ENCODE results near the gene C6orf89.
A peak's percentile ranks its signal among the peaks of the same experiment; 100 is the strongest.

The C6orf89 gene, protein sequence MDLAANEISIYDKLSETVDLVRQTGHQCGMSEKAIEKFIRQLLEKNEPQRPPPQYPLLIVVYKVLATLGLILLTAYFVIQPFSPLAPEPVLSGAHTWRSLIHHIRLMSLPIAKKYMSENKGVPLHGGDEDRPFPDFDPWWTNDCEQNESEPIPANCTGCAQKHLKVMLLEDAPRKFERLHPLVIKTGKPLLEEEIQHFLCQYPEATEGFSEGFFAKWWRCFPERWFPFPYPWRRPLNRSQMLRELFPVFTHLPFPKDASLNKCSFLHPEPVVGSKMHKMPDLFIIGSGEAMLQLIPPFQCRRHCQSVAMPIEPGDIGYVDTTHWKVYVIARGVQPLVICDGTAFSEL

DNA sequence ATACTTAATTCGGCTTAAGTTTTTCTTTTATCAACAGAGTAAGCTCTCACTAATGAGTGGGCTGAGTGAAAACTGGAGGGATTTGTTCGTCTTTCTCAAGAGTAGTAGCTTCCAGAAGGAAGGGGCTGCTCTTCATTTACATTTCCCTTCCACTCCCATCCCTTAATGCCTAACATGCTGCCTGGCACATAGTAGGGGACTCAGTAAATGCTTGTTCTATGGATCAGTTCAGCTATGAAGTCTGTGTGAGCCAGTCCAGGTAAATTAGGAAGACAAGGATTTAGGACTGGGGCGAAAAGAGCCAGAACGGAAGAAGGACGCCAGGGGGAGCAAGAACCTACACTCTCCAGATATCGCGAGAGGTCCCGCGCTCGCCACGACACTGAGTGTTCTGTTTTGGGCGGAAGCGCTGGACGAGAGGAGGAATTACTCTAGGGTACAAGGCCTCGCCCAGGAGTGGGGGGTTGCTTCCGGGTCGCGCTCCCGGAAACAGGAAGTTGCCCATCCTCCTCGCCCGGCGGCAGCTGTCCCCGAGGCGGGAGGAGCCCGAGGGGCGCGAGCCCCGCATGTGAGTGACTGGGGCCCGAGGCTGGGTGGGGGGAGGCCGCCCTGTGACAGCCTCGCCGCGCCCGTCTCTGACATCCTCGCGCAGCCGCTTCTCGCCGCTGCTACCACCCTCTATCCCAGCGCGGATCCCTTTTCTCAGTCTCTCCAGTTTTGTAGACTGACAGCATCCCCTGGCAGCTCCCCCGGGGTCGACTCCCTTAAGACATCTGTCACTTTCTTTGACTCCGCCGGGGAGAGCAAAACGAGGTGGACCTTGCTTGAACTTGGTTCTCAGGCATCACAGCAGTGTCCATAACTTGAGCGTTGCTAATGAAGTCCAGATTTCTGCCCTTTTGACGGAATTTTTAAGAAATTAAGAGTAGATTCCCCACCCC is at the start of gene C6orf89:
C6orf89 (plus strand) TSS at position 492 of the 941 bp plus-strand sequence. CDS start 13,493 bp downstream, outside the sequence.
- peak; percentile 98 for DNase-seq

DNA sequence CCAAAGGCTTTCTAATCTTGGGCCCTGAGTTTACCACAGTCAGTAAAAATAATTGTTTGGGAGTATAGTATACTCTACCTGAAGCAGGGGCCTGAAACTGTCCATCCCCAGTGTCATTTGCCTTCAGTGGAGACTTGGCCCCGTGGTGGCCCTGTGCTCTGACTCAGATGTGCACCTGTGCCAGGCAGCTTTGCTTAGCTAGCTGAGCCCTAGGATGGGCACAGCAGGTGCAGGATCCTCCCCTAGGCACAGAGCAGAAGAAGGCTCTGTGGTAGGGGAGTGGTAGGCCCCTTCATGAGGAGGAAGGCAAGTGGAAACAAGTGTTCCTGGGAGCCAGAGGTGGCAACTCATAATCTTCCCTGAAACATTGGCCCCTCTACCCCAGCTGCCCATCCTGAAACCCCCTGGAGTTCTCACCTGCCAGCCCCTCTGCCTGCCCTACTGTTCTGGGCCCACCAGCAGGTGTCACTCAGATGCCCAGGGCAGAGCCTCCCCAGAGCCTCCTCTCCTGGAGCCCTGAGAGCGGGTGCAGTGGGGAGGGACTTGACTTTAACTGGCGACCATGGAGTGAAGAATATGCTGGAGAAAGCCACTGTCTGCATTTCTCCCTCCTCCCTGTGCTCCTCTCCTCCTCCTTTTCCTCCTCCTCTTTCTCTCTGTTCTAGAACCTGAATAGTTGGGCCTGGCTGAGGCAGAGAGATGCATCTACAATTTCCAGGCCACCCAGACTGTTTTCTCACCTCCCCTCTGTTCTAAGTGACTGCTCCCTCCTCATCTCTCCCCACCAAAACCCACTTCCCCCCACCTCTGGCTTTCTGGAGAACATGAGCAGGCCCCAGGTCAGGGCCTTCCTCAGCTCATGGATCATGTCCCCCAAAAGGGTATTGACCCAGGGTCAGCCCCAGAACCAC is 49.4 kb upstream of the C6orf89 start:
- DNase-seq = no peak

DNA sequence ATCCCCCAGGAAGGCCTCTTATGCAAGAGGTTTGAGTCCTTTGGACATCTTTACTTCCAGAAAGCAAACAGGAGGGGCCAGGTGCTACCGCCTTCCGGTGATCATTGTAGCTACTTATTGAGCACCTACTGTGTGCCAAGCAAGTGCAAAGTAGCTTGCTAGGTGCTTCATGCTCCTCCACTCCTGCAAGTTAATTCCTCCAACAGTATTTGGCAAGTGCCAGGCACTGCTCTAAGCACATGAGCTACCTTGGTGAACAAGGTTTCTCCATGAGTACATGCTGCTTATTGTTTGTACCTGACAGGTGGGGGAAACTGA is 48.8 kb upstream of the C6orf89 start:
- DNase-seq = no peak

DNA sequence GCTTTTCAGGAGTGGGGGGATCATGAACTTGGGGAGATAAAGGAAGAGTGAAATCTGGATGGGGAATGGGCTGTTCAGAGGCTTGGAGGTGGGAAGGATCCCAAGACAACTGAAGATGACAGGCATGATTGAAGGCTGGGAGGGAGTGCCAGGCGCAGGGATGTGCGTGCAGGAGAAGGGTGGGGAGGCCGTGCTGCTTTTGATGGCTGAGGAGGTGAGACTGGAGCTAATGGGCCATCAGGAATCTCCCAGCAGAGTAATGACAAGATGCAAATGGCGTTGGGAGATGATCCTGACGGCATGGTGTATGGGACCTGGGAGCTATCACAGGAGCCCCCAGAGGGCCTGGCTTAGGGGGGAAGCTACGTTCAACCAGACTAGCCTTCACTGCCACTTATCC is 48.1 kb upstream of the C6orf89 start:
- no peak for DNase-seq

DNA sequence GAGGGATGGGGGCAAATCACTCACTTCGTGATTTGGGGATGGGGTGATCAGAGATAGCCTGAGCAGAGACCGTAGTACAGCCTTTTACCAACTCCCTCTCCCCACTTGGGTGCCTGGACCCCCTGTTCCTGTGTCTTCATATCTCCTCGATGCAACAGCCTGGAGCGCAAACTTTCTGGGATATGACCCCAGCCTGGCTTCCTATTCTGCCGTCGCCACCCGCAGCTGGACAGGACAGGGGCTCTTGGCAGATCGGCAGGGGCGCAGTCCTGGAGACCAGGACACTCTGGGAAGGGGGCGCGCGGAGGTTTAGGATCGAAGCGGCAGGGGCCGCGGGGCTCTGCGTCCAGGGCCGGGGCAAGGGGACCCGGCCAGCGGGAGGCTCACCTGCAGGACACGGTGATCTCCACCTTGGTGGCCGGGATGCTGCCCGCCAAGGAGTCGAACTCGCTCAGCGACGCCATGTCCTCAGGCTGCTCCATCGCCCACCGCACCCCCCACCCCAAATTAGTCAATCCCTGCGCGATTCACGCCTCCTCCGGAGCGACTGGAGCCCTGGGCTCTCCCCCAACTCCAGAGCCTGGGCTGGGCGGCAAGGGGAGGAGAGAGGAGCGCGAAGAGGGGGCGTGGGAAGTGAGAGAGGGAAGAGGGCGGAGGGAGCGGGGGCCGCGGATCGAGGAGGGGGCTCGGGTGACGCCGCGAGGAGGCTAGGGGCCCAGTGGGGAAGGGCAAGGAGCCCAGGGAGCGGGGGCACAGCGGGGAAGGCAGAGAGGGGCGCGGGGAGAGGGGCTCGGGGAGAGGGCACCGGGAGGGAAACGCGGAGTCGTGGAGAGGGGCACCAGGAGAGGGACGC is 46.6 kb upstream of the C6orf89 start, which contains the start of gene CPNE5:
CPNE5 (minus strand) TSS at position 549 of the 853 bp plus-strand sequence; CDS start at position 482, 67 bp downstream.
- DNase-seq = no peak

DNA sequence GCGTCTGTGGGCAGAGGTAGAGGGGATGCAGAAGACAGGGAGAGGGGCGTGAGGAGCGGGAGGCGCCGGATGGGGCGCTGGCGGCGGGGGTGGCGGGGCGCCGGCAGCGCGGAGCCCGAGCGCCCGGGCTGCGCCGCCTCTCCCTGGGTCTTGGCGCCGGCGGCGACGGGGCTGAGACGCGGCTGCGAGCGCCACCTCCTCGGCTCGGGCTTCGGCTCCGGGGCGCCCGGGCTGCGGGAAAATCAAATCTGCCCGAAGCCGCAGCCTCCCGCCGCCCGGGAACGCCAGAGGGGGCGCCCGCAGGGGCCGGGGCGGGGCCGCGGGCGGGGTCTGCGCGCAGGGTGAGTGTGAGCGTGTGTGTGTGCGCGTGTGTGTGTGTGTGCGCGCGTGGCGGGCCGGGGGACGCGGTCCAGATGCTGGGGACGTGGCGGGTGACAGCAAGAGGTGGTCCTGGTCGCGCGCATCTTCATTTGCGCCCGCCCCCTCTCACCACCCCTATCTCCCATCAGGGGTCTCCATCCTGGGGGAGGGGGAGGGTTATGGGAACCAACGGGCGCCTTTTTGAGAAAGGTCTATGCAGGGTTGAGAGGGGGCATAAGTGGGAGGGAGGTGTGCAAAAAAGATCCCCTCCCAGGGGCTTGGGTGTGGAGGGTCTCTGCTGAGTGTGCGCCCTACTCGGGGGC is 45.9 kb upstream of the C6orf89 start:
- DNase-seq = no peak

DNA sequence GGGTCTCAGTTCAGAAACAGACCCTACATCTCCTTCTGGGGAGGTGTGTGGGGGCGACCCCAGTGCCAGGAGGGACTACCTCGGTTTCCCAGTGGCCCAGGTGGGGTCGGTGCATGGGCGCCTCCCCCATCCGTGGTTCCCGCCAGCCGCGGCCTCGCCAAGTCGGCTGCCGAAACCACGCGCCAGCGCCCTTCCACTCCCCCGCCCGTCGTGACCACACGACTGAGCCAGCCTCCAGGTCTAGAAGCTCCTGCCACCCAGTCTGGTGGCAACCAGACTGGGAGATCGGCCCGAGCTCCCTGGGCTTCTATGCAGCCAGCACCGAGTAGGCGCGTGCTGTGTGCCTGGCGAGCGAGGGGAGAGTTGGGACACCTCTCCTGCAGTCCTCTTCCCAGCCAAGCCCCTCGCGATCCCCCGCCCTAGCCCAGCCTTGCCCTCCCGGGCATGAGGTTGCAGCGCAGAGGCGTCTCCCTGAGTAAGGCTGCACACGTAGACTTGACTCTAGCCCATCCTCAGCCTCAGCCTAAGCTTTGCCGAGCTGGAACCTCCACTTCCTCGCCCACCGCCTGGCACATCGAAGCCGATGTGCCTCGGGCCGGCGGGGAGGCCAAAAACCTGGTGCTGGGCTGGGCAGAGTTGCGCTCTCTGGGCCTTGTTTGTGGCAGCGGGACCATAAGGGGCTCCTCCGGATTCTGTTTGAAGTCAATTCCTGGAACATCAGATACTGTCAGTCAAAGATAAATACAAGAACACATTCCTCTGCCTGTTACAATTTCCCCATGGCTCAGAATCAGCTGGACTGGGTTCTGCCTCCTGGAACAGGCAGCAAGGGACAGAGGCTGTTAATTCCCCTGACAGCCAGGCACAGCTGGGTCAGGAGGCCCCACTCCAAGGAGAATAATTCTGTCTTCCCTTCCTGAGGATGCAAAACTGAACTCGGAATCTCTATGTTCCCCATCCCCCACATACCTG is 45.0 kb upstream of the C6orf89 start:
- no peak for DNase-seq

DNA sequence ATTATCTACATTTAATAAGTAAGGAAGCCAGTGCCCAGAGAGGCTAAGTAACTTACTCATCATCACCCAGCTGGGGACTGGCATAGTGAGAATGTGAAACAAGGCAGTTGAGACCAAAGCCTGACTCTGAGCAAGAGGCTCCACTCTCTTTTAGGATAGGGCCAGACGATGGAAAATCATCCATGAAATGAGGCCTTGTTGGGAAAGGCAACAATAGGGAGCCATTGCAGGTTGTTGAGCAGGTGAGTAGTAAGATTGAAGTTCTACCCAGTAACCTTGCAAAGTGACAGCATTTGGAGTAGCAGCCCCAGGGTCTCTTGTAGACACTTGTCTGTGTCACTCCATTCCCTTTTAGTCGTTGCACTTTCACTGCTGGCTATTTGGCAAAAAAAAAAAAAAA is 44.0 kb upstream of the C6orf89 start:
- DNase-seq = no peak

DNA sequence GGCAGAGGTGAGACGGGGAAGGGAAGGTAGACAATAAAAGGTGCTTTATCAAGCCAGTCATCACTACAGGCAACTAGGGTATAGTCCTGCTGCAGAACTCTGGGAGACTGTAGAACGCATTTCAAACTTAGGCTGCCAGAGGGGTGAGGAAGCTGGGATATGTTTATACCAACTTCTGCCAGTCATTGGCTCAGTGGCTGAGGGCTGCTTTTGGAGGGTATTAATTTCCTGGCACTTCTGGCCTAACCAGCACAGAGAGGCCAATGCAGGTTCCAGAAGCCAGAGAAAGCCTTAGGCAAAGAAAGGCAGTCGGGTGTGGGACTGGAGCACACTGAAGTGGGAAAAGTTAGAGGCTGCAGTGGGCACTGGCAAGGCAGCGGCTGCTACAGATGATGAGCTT is 42.6 kb upstream of the C6orf89 start:
- no peak for DNase-seq

DNA sequence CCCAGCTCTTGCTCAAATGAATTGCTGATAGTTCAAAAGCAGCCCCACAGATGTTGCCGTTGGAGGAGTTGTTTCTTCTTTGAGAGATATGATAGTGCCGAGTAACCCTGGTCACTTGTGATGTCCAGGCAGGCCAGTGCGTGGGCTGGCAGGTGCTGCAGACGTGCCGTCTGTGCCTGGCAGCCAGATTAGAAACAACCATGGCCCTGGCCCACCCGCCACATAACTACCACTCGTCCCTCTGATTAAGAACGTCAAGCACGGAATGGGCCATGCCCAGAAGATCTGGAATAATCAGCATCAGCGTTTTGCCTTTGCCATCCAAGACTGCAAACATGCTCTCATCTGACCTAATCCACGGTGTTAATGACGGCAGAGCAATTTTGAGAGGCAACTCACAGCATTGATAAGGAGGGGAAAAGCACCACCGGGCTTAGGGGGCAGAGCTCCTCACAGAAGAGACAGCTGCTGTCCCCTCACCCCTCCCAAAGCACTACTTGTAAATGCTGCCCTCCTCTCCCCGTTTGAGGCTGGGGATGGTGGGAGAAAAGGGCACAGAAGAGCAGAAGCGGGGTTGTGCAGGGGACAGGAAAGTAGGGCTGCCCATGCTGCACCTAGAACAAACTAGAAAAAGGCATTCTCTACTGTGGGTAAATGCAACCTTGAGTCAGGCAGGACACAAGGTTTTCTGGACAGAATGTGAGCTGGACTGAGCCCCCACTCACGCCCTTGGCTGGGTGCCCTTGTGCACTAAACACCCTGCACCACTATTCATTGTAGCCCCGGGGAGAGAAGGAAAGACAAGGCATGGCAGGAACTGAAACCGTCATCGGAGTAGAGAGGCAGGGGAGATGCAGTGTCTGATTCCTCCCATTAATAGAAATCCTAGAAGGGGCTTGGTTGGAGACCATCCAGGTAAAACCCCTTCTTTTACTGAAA is 41.3 kb upstream of the C6orf89 start:
- no peak for DNase-seq

DNA sequence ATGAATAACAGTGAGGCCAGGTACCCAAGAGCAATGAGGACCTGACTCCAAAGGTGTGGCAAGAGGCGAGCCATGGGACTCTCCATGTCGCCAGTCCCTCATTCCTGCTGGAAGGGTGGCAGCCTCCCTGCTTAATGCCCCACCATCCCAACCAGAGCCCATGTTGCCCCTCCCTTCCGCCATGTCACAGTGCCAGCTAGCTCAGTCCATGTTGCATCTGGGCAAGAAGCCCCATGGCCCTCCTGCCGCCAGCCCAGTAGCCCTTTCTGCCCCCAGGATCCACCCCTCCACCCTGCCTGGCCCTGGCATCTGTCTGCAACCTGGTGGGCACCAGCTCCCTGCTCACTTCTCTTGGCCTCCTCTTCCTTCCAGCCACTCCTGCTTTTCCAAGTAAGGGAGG is 40.5 kb upstream of the C6orf89 start:
- no peak for DNase-seq

DNA sequence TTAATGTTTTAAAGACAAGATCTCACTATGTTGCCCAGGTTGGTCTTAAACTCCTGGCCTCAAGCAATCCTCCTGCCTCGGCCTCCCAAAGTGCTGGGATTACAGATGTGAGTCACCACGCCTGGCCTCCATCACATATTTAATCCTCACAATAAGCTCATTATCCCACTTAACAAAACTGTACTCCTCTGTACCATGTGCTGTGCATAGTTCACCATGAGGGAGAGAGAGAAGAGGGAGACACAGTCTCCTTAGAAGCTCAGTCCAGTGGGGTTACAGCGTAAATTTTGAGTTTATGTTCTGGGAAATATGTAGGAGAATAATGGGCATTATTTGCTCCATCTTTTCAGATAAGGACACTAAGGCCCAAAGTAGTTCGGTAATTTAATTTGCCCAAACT is 38.6 kb upstream of the C6orf89 start:
- no peak for DNase-seq

DNA sequence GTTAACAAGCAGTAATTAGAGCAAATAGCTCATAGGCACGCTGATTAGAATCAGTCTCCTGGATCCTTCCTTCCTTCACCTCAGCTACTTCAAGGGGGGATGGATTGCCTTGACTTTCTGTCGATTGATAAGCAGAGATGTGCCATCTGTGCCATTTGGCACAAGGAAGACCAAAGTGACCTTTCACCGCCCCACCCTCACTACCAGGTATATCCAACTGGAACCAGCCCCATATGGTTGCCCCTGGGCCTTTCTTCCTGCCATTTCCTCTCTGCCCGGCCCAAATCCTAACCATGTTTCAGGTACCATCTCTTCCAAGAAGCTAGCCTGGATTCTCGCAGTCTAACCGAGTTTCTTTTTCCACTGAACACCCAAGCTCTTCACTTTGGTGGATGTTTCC is 37.8 kb upstream of the C6orf89 start:
- DNase-seq = no peak

DNA sequence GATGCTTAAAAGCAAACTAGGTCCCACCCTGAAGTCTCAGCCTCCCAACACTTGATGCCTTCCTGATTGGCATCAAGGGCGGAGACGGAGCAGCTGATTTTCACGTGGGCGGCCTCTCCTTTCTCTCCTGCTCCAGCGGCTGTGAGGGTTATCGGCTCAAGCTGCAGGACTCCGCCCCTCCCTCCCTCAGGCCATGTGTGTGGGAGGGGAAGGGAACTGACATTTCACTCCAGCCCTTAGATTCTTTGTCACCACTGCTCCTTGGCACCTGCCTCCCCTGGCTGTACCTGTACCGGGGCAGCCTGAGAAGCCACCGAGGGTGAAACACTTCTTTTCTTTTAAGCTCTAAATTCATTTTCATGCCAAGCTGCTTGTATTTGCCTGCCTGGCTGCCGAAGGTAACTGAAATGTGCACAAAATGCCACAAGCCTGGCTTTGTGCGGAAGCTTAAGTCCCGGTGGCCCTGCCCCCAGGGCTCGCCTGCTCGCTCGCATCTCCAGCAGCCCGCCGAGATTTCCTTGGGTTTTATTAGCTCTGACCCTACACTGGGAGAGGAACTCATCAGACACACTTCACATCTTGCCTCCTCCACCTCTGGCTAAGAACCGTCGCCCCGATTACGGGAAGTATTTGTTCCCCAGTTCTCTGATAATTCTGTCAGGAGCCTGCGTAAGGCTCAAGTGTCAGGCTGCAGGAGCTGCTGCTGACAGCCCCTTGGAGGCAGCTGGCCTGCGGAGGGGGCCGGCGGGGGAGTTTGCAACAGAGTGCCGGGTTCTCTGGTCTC is 36.9 kb upstream of the C6orf89 start:
- peak in 1 of 2 experiments; percentile 26 for DNase-seq

DNA sequence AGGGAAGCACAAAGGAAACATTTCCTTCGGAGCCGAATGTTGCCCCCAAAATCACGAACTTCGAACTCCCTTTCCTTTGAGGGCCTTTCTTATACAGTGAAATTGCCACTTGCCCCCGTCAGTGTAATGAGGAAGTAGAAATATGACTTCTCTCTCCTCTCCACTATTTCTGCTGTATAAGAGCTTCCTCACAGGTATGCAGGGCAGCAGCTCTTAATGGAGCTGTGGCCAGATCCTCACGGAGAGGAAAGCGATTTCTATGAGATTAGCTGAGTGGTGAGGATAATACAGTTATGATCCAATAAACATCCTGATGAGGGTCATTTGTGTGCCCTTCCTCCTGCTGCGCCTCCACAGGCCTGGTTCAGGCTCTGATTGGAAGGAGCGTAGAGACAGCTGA is 35.7 kb upstream of the C6orf89 start:
- no peak for DNase-seq

DNA sequence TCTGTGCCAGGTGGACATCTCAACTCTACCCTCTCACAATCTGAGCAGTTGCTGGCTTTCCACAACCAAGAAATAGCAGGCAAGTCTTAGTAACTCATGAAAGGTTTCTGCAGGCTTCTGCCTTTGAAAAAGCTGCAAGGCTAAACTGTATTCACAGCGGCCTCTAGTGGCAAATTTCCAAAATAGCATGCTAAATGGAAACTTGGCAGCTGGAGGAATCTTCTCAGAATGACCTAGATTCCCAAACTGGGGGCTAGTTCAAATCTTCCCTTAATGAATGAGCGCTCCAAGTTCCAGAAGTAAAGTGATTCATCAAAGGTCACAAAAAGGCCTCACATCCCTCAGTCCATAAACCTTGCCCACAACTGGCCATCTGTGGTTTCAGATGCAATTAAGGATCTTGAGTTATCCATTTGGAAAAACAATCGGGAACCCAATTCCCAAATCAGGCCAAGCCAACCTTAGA is 34.6 kb upstream of the C6orf89 start:
- DNase-seq = peak; percentile 49 to 62

DNA sequence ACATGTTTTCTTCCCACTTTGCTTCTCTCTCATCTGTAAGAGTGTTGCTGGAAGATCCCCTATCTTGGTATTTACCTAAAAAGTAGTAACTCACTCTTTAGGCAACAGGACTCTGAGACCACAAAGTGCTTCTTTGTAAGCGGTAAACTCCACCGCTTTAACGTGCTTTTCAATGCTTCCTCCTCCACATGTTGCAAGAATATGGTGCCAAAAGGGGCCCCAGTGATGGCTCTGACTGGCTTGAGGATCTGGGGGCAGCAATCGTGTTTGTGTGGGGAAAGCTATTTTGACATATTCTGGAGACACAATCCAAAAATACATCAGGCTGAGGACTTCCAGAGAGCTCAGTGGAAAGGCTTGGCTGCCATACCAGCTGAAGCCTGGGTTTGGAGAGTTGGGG is 34.1 kb upstream of the C6orf89 start:
- no peak for DNase-seq

All from SHP77 (cell line).